Glomerular visceral epithelial cell (primary cell): Measurements from ENCODE around the gene TMEM147.

ENCODE experiments used
- DNase-seq: peaks from one replicate; pipeline ENCODE4 v3.0.0-alpha.2; 2016; ENCODE audit errors: extremely low spot score

Gene TMEM147

DNA sequence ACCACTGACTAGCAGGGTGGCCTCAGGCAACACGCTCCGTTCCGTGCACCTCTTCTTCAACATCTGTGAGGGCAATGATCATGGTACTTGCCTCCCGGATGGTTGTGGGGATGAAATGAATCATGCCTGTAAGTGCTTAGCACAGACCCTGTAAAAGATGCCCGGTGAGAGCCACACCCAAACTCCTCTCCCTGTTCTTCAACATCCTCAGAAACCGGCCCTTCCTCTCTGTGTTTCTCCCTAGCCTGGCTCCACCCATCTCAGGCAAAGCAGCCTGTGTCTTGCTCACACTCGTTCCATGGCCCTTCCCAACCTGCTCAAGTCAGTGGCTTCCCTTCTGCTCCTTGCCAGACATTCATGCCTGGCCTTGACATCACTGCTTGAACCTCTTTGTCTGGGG, 26.1 kb upstream of the TMEM147 start:
- no peak for DNase-seq

DNA sequence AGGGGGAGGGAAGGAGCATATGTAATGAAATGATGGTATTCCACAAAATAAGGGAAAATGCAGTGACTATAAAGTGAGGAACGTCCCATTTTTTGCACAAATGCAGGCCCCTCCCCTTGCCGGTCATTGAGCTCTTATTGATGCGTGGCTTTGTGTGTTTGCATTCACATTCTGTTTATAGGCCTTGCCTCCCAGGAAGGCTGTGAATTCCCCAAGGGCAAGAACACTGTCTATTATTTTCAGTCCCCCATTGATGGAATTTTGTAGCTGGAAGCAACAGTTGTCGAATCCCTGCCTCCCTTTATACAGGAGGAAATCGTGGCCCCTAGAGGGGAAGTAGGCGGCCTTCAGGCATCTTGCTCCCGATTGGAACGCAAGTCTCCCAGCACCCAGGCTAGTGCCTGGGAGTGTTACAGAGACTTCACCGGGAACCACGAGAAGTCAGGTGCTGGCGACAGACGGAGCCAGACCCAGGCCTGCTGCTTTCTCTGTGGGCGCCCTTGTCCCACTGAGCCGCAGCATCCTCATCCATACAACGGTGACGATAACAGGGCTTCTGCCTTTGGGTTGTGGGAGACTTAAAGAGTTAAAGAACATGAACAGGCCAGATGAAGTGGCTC, 24.2 kb upstream of the TMEM147 start:
- DNase-seq, result no peak

DNA sequence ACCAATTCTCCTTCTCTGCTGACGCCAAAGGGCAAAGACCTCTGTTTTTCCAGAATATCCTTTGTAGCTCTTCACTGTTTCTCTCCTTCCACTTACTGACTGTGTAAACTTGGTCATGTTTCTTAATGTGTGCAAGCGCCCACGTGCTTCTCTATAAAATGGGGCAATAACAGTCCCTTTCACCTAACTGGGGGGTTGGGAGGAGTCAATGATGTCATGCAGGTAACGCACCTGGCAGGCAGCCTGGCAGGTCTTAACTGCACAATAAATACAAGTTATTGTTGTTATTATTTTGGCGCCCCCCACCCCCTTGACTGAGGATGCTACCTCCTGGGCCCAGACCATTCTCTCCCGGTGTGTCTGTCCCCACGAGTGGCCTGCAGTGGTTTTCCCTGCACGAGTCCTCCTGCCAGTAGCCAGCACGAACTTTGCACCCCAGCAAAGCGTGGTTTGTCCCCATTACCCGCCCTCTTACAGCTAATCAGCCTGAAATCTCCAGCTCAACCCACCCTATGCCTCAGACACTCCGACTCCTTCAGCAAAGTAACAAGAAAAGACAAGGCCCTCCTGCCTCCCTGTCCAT, 22.6 kb upstream of the TMEM147 start:
- no peak for DNase-seq

- no peak for DNase-seq
Measured at GRCh38 chr19:35524181-35524837, 21.1 kb upstream of the TMEM147 start.

DNA sequence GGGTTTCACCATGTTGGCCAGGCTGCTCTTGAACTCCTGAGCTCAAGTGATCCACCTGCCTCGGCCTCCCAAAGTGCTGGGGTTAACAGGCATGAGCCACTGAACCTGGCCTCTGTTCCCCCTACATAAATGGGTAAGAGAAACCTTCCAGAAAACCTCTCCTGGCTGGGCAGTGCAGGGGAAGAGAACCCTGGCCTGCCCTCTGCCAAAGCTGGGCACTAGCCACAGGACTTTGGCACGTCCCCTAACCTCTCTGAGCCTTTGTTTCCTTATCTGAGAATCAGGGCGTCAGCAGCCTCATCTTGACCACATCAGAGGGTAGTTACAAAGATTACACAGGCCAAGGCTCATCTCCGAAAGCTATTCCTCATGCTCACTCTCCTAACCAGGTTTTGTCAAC, 19.6 kb upstream of the TMEM147 start:
- DNase-seq, result no peak

GRCh38 chr19:35528218-35529038, 17.0 kb upstream of the TMEM147 start, which contains the start of gene SBSN:
Gene SBSN (minus strand): TSS chr19:35528311. CDS start chr19:35528281, 30 bp downstream.
- DNase-seq, result peak; percentile 31

DNA sequence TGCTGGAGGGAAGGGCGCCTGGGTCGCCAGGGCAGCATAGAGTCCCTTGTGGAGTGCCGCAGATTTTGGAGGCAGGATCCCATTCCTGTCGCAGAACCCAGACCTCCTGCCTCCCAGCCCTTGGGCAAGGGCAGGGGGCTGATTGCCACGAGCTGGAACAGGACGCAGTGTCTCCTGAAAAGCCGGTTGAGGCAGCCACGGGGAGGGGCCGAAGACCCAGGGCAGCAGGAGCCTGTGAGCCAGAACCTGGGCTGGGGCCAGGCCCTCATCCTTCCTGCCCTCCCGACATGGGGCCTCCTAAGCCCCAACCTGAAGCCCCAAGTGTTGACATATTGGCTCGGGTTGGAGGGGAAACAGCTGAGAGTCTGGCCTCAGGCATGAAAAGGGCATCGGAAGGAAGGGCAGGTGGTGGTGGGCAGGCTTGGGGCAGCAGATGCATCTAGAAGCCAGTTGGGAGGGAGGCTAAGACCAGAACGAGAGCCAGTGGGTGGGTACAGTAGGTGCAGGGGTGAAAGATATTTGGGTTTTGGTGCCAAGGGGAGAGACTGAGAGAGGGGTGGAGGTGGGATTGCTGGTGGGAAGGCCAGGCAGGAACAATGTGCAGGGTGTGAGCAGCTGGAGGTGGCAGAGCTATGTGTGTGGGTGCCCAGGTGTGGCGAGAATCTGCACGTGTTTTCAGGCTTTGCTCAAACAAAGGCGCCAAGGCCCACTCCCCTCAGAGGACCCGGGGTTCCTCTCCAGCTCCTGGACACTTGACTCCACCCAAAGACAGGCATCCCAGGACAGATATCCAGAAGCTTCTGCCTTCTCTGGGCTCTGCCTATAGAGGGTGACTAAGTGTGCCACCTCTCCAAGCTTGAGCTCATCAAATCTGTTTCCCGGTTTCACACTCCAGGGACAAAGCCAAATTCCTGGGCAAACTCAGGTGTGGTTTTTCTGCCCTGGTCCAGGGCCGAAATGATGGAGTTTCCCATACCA, 15.9 kb upstream of the TMEM147 start:
- DNase-seq, result no peak

GRCh38 chr19:35531291-35531690, 14.1 kb upstream of the TMEM147 start:
- DNase-seq, result no peak

- DNase-seq, result no peak
Measured at GRCh38 chr19:35533201-35533821, 12.1 kb upstream of the TMEM147 start, which contains the start of gene GAPDHS. Gene GAPDHS (plus strand): TSS chr19:35533456. CDS start chr19:35533528, 72 bp downstream.

GRCh38 chr19:35533822-35534392, 11.5 kb upstream of the TMEM147 start:
- peak; percentile 44 for DNase-seq

DNA sequence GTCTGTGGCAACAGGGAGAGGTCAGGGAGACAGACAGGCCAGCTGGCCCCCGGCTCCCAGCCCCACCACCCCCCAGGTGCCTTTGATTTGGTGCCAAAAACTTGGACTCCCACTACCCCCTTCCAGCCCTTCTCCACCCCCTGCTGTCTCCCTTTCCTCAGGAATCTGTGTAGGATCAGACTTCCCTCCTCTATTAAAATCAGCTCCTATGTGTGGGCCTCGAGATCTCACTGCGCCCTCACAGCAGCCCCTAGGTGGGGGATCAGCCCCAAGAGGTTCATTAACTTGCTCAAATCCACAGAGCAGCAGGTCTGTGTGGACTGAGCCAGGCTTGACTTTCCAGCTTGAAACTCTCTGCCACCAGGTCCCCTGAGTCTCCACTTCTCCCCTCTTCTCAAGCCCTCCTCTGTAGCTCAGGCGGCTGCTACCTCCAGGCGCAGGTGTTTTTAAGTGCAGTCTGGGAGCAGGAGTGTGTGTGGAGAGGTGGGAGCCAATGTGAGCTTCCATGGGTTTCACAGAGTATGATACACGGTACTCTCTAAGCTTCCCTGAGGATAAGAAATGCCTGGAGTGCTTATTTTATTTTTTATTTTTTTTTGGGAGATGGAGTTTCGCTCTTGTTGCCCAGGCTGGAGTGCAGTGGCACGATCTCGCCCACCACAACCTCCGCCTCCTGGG, 10.5 kb upstream of the TMEM147 start:
- no peak for DNase-seq

GRCh38 chr19:35539314-35539713, 6.1 kb upstream of the TMEM147 start:
- no peak for DNase-seq

DNA sequence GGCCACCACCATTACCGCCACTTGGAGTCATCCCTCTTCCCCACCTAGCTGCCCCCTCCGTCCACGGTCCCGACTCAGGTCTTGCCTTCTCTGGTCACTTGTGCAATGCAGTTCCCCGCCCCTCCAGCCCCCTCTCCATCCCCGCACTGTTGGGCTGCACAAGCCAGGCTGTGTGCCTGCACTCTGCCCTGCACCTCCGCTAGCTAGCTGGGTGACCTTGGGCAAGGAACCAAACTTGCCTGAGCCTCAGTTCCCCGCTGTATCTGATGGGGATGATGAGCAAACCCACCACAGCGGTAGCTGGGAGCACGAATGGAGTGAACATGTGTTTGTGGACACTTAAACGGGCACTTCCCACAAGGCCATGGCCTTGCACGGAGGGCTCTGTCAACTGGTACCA, 5.6 kb upstream of the TMEM147 start:
- DNase-seq, result no peak

DNA sequence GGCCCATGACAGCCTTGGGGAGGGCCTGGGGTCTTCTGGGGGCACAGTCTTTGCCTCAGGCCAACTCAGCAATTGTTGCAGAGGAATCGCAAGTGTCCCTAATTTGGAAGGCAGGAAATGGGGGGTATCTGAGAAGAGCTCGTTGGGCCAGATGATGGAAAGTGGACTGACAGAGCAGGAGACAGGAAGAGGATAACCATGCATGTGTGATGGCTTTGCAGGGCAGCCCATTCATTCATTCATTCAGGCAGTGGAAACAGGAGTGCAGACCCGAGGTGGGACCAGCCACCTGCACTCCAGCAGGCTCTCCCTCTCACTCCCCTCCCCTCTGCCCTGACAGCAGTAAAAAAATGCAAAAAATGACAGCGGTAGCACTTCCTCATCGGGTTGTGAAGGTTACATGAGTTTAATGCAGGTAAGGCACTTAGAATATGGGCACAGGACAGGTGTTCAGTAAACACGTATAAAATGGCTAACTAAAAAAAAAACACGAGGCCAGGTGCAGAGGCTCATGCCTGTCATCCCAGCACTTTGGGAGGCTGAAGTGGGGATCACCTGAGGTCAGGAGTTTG, 5.0 kb upstream of the TMEM147 start:
- no peak for DNase-seq

DNA sequence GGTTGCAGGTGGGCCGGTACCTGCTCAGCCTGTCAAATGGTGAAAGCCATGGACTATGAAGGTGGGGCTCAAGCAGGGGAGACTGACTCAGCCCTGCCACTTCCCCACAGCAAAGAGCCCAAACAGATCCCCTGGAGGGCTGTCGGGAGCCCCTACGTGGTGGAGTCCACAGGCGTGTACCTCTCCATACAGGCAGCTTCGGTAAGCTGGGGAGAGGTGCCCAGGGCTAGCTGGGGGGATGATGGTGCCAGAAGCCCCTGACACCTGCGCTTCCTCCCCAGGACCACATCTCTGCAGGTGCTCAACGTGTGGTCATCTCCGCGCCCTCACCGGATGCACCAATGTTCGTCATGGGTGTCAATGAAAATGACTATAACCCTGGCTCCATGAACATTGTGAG, 3.2 kb upstream of the TMEM147 start:
- no peak for DNase-seq

GRCh38 chr19:35543280-35544109, 1.9 kb upstream of the TMEM147 start:
- DNase-seq, result no peak

- DNase-seq, result no peak
Measured at GRCh38 chr19:35544110-35544802, 1.2 kb upstream of the TMEM147 start.

DNA sequence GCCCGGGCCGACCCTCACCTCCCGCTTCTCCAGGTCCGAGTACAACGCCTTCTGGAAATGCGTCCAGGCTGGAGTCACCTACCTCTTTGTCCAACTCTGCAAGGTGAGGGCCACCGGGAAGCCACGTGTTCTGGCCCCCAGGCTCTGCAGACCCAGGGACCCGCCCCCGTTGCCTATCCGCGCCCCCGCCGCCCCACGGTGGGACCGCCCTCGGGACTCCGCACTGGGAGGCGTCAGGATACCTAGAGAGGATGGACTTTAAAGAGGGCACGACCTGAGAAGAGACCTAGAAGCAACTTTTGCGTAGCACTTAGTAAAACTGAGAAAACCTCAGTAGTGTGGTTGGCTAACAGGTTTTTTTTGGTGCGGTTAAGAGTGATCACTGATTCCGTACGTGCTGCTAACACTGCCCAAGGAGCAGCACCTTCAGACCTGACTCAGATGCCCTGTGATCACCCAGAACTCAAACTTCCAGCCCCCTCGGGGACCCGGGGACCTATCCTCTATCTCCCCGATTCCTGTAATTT, 492 bp downstream of the TMEM147 start:
- DNase-seq, result peak; percentile 31
